Prostate gland (tissue), 2 donors: ENCODE results near the gene FRRS1. TPM values are rescaled to one million over a fixed set of nuclear protein-coding genes. Genes with fewer than 3 reads are reported as not detected.

ENCODE experiments used
- DNase-seq: peaks from one replicate; pipeline ENCODE4 v3.0.0-alpha.2; 2019; ENCODE audit warnings: low spot score
- H3K27ac ChIP-seq, 2 donors: fragments of 200-600 bp; sonication (generic); 2 replicates each; pipeline ENCODE4 v1.5.1; 2017 to 2019
- H3K27me3 ChIP-seq: fragments of 200-600 bp; sonication (generic); replicated peaks from 2 replicates; pipeline ENCODE4 v1.5.1; 2019; ENCODE audit not compliant: insufficient read depth
- H3K36me3 ChIP-seq, 2 donors: fragments of 200-600 bp; sonication (generic); 1 replicate in 1 of 2; 2 replicates in 1 of 2; pipeline versions ENCODE4 v1.5.1 to v1.8.1; 2017 to 2019
- H3K4me1 ChIP-seq: fragments of 200-600 bp; sonication (generic); replicated peaks from 2 replicates; pipeline ENCODE4 v1.5.1; 2019
- H3K4me3 ChIP-seq, 2 donors: fragments of 200-600 bp; sonication (generic); 2 replicates each; pipeline ENCODE4 v1.5.1; 2017 to 2019
- H3K9me3 ChIP-seq: fragments of 200-600 bp; sonication (generic); 2 replicates; pipeline ENCODE4 v1.5.1; 2017
- POLR2A ChIP-seq: fragments of 450-650 bp; IDR thresholded peaks from one replicate; pipeline ENCODE4 v1.6.1; 2016; ENCODE audit warnings: antibody characterized with exemption, mild to moderate bottlenecking
- POLR2AphosphoS5 ChIP-seq: sonication (generic); formaldehyde crosslinking; IDR thresholded peaks from one replicate; pipeline ENCODE4 v1.6.1; 2017; ENCODE audit warnings: antibody characterized with exemption
- WGBS: methylation state at CpG from one replicate; pipeline ENCODE4 v1.1.5; 2018; 5-methylcytosine and 5-hydroxymethylcytosine counted together
- intact Hi-C: fragments of 100-400 bp; cut with DNase I; formaldehyde crosslinking; loops from one replicate; pipeline ENCODE4 v1.14.2; 2022
- total RNA-seq, 2 donors: library from RNA; depleted of rRNA; stranded (reverse); fragments of >200 nt; gene quantifications; one replicate each; pipeline ENCODE4 v1.1.0, GENCODE V29; 2016
- TF ChIP-seq, protein P1 (sequence below), 4 experiments: fragments of 200-600 bp in 2 of 4; fragments of 450-650 bp in 2 of 4; sonication (generic) in 2 of 4; IDR thresholded peaks; 1 replicate in 3 of 4; 2 replicates in 1 of 4; pipeline ENCODE4 v1.5.1; 2016 to 2019; ENCODE audit warnings: antibody characterized with exemption in 4 of 4, mild to moderate bottlenecking in 2 of 4, moderate library complexity in 2 of 4

FRRS1 gene
- total RNA-seq, 2 donors from 2014 or later = 9.5 to 16.1 TPM

DNA sequence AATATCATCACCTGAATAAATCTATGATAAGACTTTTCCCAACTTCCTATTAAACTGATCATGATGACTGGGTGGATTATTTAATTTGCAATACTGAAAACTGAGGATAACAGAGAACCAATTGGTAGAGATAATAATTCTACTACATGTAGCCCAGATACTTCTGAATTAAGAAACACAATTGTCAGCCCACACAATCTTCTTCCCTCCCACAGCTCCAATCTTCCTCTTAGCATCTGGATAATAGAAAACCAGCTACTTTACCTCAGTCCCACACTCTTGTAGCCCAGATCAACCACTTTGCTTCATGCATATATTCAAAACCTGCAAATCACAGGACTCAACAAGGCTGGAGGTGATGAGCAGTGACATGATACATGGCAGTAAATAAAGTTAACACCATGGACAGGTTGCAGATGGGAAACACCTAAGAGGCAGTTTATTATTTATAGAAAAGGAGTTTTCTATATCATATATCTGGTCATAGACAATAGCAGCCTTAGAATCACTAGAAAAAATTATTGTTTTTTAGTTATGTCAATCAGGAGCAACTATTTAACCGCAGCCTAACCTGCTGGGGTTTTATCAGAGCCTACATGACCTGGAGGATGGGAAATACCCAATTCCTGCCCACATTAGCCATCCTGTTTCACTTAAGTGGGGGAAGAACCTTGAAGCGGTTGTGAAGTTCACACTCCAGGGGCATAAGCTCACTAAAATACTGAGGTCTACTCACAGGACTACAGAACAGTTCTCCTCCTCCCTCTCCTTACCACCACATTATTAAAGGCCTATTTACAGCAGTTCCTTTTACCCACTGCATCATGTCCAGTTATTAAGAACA is 16.7 kb downstream of the FRRS1 start:
- intact Hi-C loops = no loop called here
- H3K9me3 ChIP-seq = no peaks in the 10 kb centered on the region
- H3K4me1 ChIP-seq = no peaks in the 10 kb centered on the region
- H3K4me3 ChIP-seq = no peak overlapping the region
- no peaks in the 10 kb centered on the region for H3K36me3 ChIP-seq
- WGBS = 62% methylated on average over 2 of the region's 2 CpGs
- TF ChIP-seq POLR2AphosphoS5 (no peak), POLR2A (no peak)
- TF ChIP-seq, protein P1, sequence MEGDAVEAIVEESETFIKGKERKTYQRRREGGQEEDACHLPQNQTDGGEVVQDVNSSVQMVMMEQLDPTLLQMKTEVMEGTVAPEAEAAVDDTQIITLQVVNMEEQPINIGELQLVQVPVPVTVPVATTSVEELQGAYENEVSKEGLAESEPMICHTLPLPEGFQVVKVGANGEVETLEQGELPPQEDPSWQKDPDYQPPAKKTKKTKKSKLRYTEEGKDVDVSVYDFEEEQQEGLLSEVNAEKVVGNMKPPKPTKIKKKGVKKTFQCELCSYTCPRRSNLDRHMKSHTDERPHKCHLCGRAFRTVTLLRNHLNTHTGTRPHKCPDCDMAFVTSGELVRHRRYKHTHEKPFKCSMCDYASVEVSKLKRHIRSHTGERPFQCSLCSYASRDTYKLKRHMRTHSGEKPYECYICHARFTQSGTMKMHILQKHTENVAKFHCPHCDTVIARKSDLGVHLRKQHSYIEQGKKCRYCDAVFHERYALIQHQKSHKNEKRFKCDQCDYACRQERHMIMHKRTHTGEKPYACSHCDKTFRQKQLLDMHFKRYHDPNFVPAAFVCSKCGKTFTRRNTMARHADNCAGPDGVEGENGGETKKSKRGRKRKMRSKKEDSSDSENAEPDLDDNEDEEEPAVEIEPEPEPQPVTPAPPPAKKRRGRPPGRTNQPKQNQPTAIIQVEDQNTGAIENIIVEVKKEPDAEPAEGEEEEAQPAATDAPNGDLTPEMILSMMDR (IDR thresholded peaks at IDR 0.05) = no peak
- no peak for DNase-seq
- no peak overlapping the region for H3K27ac ChIP-seq
- H3K27me3 ChIP-seq = no peaks in the 10 kb centered on the region

DNA sequence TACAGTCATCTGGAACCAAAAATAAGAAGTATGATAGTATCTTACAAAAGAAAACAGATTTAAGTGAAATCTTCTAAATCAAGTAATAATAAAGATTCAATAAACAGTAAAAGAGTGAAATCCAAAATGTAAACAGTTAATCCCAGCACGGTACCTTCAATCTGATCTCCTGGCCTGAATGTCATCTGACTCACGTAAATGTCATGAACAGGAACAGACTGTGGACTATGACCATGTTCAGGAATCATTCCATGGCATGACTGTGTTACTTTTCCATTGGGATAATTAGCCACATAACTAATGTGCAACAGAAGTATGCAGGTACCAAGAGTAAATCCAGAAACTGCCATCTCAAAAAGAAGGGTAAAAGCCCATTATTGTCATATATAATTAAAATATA is 18.0 kb downstream of the FRRS1 start:
- no peaks in the 10 kb centered on the region for H3K36me3 ChIP-seq
- no peaks in the 10 kb centered on the region for H3K27me3 ChIP-seq
- H3K9me3 ChIP-seq = no peaks in the 10 kb centered on the region
- intact Hi-C loops = no loop called here
- TF ChIP-seq, protein P1 (IDR thresholded peaks at IDR 0.05) = no peak
- TF ChIP-seq POLR2A (no peak), POLR2AphosphoS5 (no peak)
- no peak overlapping the region for H3K4me3 ChIP-seq
- 50% methylated on average over 2 of the region's 2 CpGs for WGBS
- no peaks in the 10 kb centered on the region for H3K4me1 ChIP-seq
- no peak for DNase-seq
- H3K27ac ChIP-seq = no peak overlapping the region

DNA sequence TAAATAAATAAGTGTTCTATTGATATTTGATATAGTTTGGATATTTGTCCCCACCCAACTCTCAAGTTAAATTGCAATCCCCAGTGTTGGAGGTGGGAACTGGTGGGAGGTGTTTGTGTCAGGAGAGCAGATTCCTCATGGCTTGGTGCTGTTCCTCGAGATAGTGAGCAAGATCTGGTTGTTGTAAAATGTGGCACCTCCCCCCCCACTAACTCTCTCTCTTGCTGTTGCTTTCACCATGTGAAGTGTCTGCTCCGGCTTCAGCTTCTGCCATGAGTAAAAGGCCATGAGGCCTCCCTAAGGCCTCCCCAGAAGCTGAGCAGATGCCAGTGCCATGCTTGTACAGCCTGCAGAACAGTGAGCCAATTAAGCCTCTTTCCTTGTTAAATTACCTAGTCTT is 20.8 kb downstream of the FRRS1 start:
- WGBS = 73% methylated on average over 2 of the region's 2 CpGs
- TF ChIP-seq, protein P1 (IDR thresholded peaks at IDR 0.05) = no peak
- no peaks in the 10 kb centered on the region for H3K36me3 ChIP-seq
- intact Hi-C loops = no loop called here
- no peaks in the 10 kb centered on the region for H3K27me3 ChIP-seq
- H3K9me3 ChIP-seq = no peaks in the 10 kb centered on the region
- H3K4me3 ChIP-seq = no peak overlapping the region
- no peaks in the 10 kb centered on the region for H3K4me1 ChIP-seq
- no peak overlapping the region for H3K27ac ChIP-seq
- DNase-seq = no peak

DNA sequence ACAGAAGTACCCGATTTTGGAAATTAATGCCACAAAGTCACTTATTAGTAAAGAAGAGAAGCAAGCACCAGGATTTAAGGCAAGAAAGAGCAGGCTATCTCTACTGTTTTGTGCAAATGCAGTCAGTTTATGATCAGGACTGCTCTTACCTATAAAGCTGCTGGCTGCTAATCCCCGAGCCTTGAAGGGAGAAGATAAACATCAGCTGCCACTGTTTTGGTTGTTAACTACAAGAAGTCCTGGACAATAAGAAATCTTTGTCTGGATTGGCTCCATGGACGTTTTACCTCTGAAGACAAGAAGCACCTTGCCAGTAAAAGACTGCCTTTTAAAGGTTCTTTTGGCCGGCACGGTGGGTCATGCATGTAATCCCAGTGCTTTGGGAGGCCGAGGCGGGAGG is 21.4 kb downstream of the FRRS1 start:
- Histone ChIP-seq H3K27me3 (no peaks in the 10 kb centered on the region), H3K4me3 (no peak overlapping the region), H3K27ac (no peak overlapping the region), H3K9me3 (no peaks in the 10 kb centered on the region), H3K36me3 (no peaks in the 10 kb centered on the region), H3K4me1 (no peaks in the 10 kb centered on the region)
- TF ChIP-seq POLR2AphosphoS5 = no peak
- TF ChIP-seq, protein P1 (IDR thresholded peaks at IDR 0.05) = no peak
- TF ChIP-seq POLR2A = no peak
- no peak for DNase-seq
- intact Hi-C loops = no loop called here
- 42% methylated on average over 7 of the region's 7 CpGs for WGBS

DNA sequence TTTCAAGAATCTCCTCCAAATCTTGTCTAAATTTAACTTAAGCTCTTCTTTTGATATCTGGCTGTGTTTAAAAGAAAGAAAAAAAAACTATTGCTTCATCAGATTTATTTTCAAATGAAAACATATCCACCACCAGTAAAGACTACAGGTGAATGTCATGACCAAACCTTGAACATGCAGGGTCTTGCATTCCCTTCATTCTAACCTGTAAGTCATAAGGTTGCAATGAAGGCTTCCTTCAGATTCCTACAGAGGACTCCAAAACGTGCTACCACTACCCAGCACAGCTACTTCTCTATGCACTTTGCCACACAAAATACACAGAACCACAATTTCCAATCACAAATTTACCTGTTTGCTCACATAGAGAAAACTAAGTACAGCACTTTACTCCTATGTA is 26.3 kb downstream of the FRRS1 start:
- H3K27me3 ChIP-seq = no peaks in the 10 kb centered on the region
- H3K27ac ChIP-seq = no peak overlapping the region
- no peaks in the 10 kb centered on the region for H3K4me1 ChIP-seq
- DNase-seq = no peak
- H3K36me3 ChIP-seq = no peaks in the 10 kb centered on the region
- intact Hi-C loops = no loop called here
- WGBS = 35% methylated on average over 1 of the region's 1 CpG
- H3K9me3 ChIP-seq = no peaks in the 10 kb centered on the region
- TF ChIP-seq, protein P1 (IDR thresholded peaks at IDR 0.05) = no peak
- TF ChIP-seq POLR2AphosphoS5 (no peak), POLR2A (no peak)
- H3K4me3 ChIP-seq = no peak overlapping the region
